ENCODE data around the gene PIGV. TPM values are rescaled to one million over a fixed set of nuclear protein-coding genes. Genes with fewer than 3 reads are reported as not detected.
"Not testable (repeated sequence)": the region's sequence is repeated elsewhere in the genome, so short reads cannot be mapped to it uniquely, and the experiment has no call there.

The PIGV gene
- total RNA-seq, 1 donor from 2014 or later = 20.1 TPM

GRCh38 chr1:26832249-26832960 is 44.7 kb downstream of the PIGV start:
- H3K9me3 Mint-ChIP-seq = no peaks in the 10 kb centered on the region
- H3K27me3 Mint-ChIP-seq (ENCODE audit: low read depth) = no peaks in the 10 kb centered on the region
- intact Hi-C loops (cut with micrococcal nuclease) = loop anchor here (2.0 kb wide), 1 partner anchor 44 kb away; no protein-coding TSS in a partner anchor
- peaks cover 61% of the 10 kb centered on the region for H3K4me1 Mint-ChIP-seq (ENCODE audit: low read depth)
- DNase-seq (ENCODE audit: low spot score) = no peak
- H3K36me3 Mint-ChIP-seq (ENCODE audit: low read depth) = peaks cover 83% of the 10 kb centered on the region
- peak overlapping the region; percentile 96 for H3K27ac Mint-ChIP-seq
- peak overlapping the region; percentile 73 for H3K4me3 Mint-ChIP-seq (ENCODE audit: low read depth)

GRCh38 chr1:26833432-26834405 is 46.0 kb downstream of the PIGV start:
- Mint-ChIP-seq H3K27me3 (ENCODE audit: low read depth) (no peaks in the 10 kb centered on the region), H3K36me3 (ENCODE audit: low read depth) (peaks cover 85% of the 10 kb centered on the region), H3K4me1 (ENCODE audit: low read depth) (peaks cover 49% of the 10 kb centered on the region), H3K27ac (peak overlapping the region; percentile 96), H3K9me3 (no peaks in the 10 kb centered on the region), H3K4me3 (ENCODE audit: low read depth) (peak overlapping the region; percentile 73)
- DNase-seq (ENCODE audit: low spot score) = peak; percentile 87
- intact Hi-C loops (cut with micrococcal nuclease) = loop anchor here (2.0 kb wide), 1 partner anchor 45 kb away; no protein-coding TSS in a partner anchor

GRCh38 chr1:26837665-26838064 is 49.9 kb downstream of the PIGV start:
- peak overlapping the region; percentile 65 for H3K27ac Mint-ChIP-seq
- intact Hi-C loops (cut with micrococcal nuclease); DNase-seq (ENCODE audit: low spot score); H3K27me3 Mint-ChIP-seq (ENCODE audit: low read depth); H3K9me3 Mint-ChIP-seq; H3K4me3 Mint-ChIP-seq (ENCODE audit: low read depth): not testable (repeated sequence)
- H3K36me3 Mint-ChIP-seq (ENCODE audit: low read depth) = peaks cover 78% of the 10 kb centered on the region
- peaks cover 21% of the 10 kb centered on the region for H3K4me1 Mint-ChIP-seq (ENCODE audit: low read depth)

GRCh38 chr1:26838474-26839338 is 51.0 kb downstream of the PIGV start:
- intact Hi-C loops (cut with micrococcal nuclease) = no loop called here
- H3K4me1 Mint-ChIP-seq (ENCODE audit: low read depth) = peaks cover 11% of the 10 kb centered on the region
- H3K36me3 Mint-ChIP-seq (ENCODE audit: low read depth) = peaks cover 72% of the 10 kb centered on the region
- peak overlapping the region; percentile 57 for H3K27ac Mint-ChIP-seq
- DNase-seq (ENCODE audit: low spot score) = no peak
- no peaks in the 10 kb centered on the region for H3K9me3 Mint-ChIP-seq
- H3K4me3 Mint-ChIP-seq (ENCODE audit: low read depth) = no peak overlapping the region
- H3K27me3 Mint-ChIP-seq (ENCODE audit: low read depth) = no peaks in the 10 kb centered on the region

GRCh38 chr1:26839339-26839722 is 51.6 kb downstream of the PIGV start:
- no peak overlapping the region for H3K4me3 Mint-ChIP-seq (ENCODE audit: low read depth)
- H3K4me1 Mint-ChIP-seq (ENCODE audit: low read depth) = peaks cover 5% of the 10 kb centered on the region
- intact Hi-C loops (cut with micrococcal nuclease) = no loop called here
- H3K27ac Mint-ChIP-seq = peak overlapping the region; percentile 57
- peaks cover 71% of the 10 kb centered on the region for H3K36me3 Mint-ChIP-seq (ENCODE audit: low read depth)
- no peaks in the 10 kb centered on the region for H3K9me3 Mint-ChIP-seq
- no peaks in the 10 kb centered on the region for H3K27me3 Mint-ChIP-seq (ENCODE audit: low read depth)
- no peak for DNase-seq (ENCODE audit: low spot score)

GRCh38 chr1:26839779-26840178 is 52.0 kb downstream of the PIGV start:
- intact Hi-C loops (cut with micrococcal nuclease) = no loop called here
- DNase-seq (ENCODE audit: low spot score) = no peak
- H3K36me3 Mint-ChIP-seq (ENCODE audit: low read depth) = peaks cover 71% of the 10 kb centered on the region
- H3K9me3 Mint-ChIP-seq = no peaks in the 10 kb centered on the region
- peaks cover 2% of the 10 kb centered on the region for H3K4me1 Mint-ChIP-seq (ENCODE audit: low read depth)
- no peak overlapping the region for H3K27ac Mint-ChIP-seq
- H3K27me3 Mint-ChIP-seq (ENCODE audit: low read depth) = no peaks in the 10 kb centered on the region
- no peak overlapping the region for H3K4me3 Mint-ChIP-seq (ENCODE audit: low read depth)

- no peaks in the 10 kb centered on the region for H3K9me3 Mint-ChIP-seq
- H3K4me1 Mint-ChIP-seq (ENCODE audit: low read depth) = peaks cover 2% of the 10 kb centered on the region
- no peak for DNase-seq (ENCODE audit: low spot score)
- H3K27ac Mint-ChIP-seq = no peak overlapping the region
- intact Hi-C loops (cut with micrococcal nuclease) = no loop called here
- no peaks in the 10 kb centered on the region for H3K27me3 Mint-ChIP-seq (ENCODE audit: low read depth)
- H3K4me3 Mint-ChIP-seq (ENCODE audit: low read depth) = no peak overlapping the region
- peaks cover 63% of the 10 kb centered on the region for H3K36me3 Mint-ChIP-seq (ENCODE audit: low read depth)
Measured at GRCh38 chr1:26844424-26845196, 56.9 kb downstream of the PIGV start.

- intact Hi-C loops (cut with micrococcal nuclease); H3K27ac Mint-ChIP-seq; H3K27me3 Mint-ChIP-seq (ENCODE audit: low read depth); H3K9me3 Mint-ChIP-seq; DNase-seq (ENCODE audit: low spot score); H3K4me3 Mint-ChIP-seq (ENCODE audit: low read depth); H3K4me1 Mint-ChIP-seq (ENCODE audit: low read depth): not testable (repeated sequence)
- peaks cover 72% of the 10 kb centered on the region for H3K36me3 Mint-ChIP-seq (ENCODE audit: low read depth)
Measured at GRCh38 chr1:26847826-26848225, 60.1 kb downstream of the PIGV start.

Other genes with a start within 250 kb of the PIGV start
- 109 TPM in 2 replicates for gene ARID1A, start 91.9 kb upstream of the PIGV start, total RNA-seq
- gene ZDHHC18, start 38.7 kb downstream of the PIGV start, total RNA-seq = 62.7 and 64.3 TPM in 2 replicates
- 0.32 and 0.62 TPM in 2 replicates for gene SFN, start 75.2 kb downstream of the PIGV start, total RNA-seq
- gene GPN2, start 102.3 kb downstream of the PIGV start, total RNA-seq = 36.0 and 43.1 TPM in 2 replicates
- 12.7 and 14.9 TPM in 2 replicates for gene GPATCH3, start 112.5 kb downstream of the PIGV start, total RNA-seq
- not detected in 2 replicates for gene NR0B2, start 126.0 kb downstream of the PIGV start, total RNA-seq
- gene NUDC, start 133.8 kb downstream of the PIGV start, total RNA-seq = 133 and 134 TPM in 2 replicates
- not detected in 2 replicates for gene KDF1, start 172.5 kb downstream of the PIGV start, total RNA-seq
- gene TRNP1, start 205.7 kb downstream of the PIGV start, total RNA-seq = 0.85 and 0.89 TPM in 2 replicates
- gene TENT5B, start 224.9 kb downstream of the PIGV start, total RNA-seq = 0.07 TPM in 1 of 2 replicates, not detected in the other